ENCODE results near the gene GNG7.
A peak's percentile ranks its signal among the peaks of the same experiment; 100 is the strongest.
"Not testable (repeated sequence)": the region's sequence is repeated elsewhere in the genome, so short reads cannot be mapped to it uniquely, and the experiment has no call there.

Gene GNG7

GRCh38 chr19:2484178-2484937 is 218.1 kb downstream of the GNG7 start:
- DNase-seq (ENCODE audit: low read depth in 2 of 2), result no peak

GRCh38 chr19:2483484-2484151 is 218.9 kb downstream of the GNG7 start:
- no peak for DNase-seq (ENCODE audit: low read depth in 2 of 2)

- no peak for DNase-seq (ENCODE audit: low read depth in 2 of 2)
Observed at GRCh38 chr19:2483084-2483483, 219.4 kb downstream of the GNG7 start.

GRCh38 chr19:2482354-2483038 is 220.0 kb downstream of the GNG7 start:
- no peak for DNase-seq (ENCODE audit: low read depth in 2 of 2)

GRCh38 chr19:2481466-2481865 is 221.0 kb downstream of the GNG7 start:
- DNase-seq (ENCODE audit: low read depth in 2 of 2), result no peak

- no peak for DNase-seq (ENCODE audit: low read depth in 2 of 2)
Observed at GRCh38 chr19:2479556-2480194, 222.8 kb downstream of the GNG7 start.

GRCh38 chr19:2478756-2479555 is 223.5 kb downstream of the GNG7 start:
- DNase-seq (ENCODE audit: low read depth in 2 of 2), result peak; percentile 38 to 62

GRCh38 chr19:2478278-2478755 is 224.2 kb downstream of the GNG7 start:
- peak in 1 of 2 donors; percentile 25 for DNase-seq (ENCODE audit: low read depth in 2 of 2)

GRCh38 chr19:2477732-2478191 is 224.7 kb downstream of the GNG7 start:
- DNase-seq (ENCODE audit: low read depth in 2 of 2), result no peak

- no peak for DNase-seq (ENCODE audit: low read depth in 2 of 2)
Observed at GRCh38 chr19:2477141-2477710, 225.3 kb downstream of the GNG7 start.

- DNase-seq (ENCODE audit: low read depth in 2 of 2), result peak; percentile 66 to 74
Observed at GRCh38 chr19:2476451-2477140, 225.9 kb downstream of the GNG7 start.

GRCh38 chr19:2475702-2476450 is 226.6 kb downstream of the GNG7 start, which contains the start of gene GADD45B:
Gene GADD45B (plus strand): TSS chr19:2476127. CDS start chr19:2476359, 232 bp downstream.
- DNase-seq (ENCODE audit: low read depth in 2 of 2), result peak; percentile 94 to 95

- DNase-seq (ENCODE audit: low read depth in 2 of 2), result peak; percentile 63 to 66
Observed at GRCh38 chr19:2475018-2475701, 227.3 kb downstream of the GNG7 start.

GRCh38 chr19:2474232-2475017 is 228.1 kb downstream of the GNG7 start:
- peak; percentile 90 to 94 for DNase-seq (ENCODE audit: low read depth in 2 of 2)

- DNase-seq (ENCODE audit: low read depth in 2 of 2), result not testable (repeated sequence)
Observed at GRCh38 chr19:2469915-2470200, 232.6 kb downstream of the GNG7 start.

GRCh38 chr19:2469102-2469914 is 233.2 kb downstream of the GNG7 start:
- DNase-seq (ENCODE audit: low read depth in 2 of 2), result peak in 1 of 2 donors; percentile 52

GRCh38 chr19:2468596-2468995 is 233.9 kb downstream of the GNG7 start:
- DNase-seq (ENCODE audit: low read depth in 2 of 2), result no peak

Measured in stimulated activated CD8-positive, alpha-beta memory T cell treated with anti-CD3 and anti-CD28 coated beads, Interleukin-2, amount 100 ng/mL, for 48 hours (primary cell).